Activated CD8-positive, alpha-beta memory T cell treated with anti-CD3 and anti-CD28 coated beads, Interleukin-2, amount 50 U/mL, for 24 hours (primary cell): ENCODE measurements around the gene ELAVL3.
"Not testable (repeated sequence)": the region's sequence is repeated elsewhere in the genome, so short reads cannot be mapped to it uniquely, and the experiment has no call there.

ENCODE experiments used
- DNase-seq: peaks from one replicate; pipeline ENCODE4 v3.0.0-alpha.2; 2020; ENCODE audit errors: extremely low read depth

The ELAVL3 gene

GRCh38 chr19:11458912-11459311, 21.9 kb downstream of the ELAVL3 start:
- DNase-seq: not testable (repeated sequence)

- no peak for DNase-seq
Observed at GRCh38 chr19:11458236-11458900, 22.5 kb downstream of the ELAVL3 start.

GRCh38 chr19:11457831-11458230, 23.0 kb downstream of the ELAVL3 start:
- no peak for DNase-seq

GRCh38 chr19:11457115-11457514, 23.7 kb downstream of the ELAVL3 start:
- DNase-seq: no peak

- DNase-seq: no peak
Observed at GRCh38 chr19:11456659-11457058, 24.2 kb downstream of the ELAVL3 start.

- DNase-seq: not testable (repeated sequence)
Observed at GRCh38 chr19:11455233-11455554, 25.7 kb downstream of the ELAVL3 start.

- DNase-seq: no peak
Observed at GRCh38 chr19:11453468-11454341, 27.1 kb downstream of the ELAVL3 start.

- no peak for DNase-seq
Observed at GRCh38 chr19:11452620-11453310, 28.1 kb downstream of the ELAVL3 start.

GRCh38 chr19:11451871-11452619, 28.8 kb downstream of the ELAVL3 start:
- no peak for DNase-seq

- DNase-seq: no peak
Observed at GRCh38 chr19:11451327-11451870, 29.4 kb downstream of the ELAVL3 start.

- DNase-seq: no peak
Observed at GRCh38 chr19:11450570-11451326, 30.1 kb downstream of the ELAVL3 start.

GRCh38 chr19:11448923-11449554, 31.8 kb downstream of the ELAVL3 start:
- DNase-seq: no peak

- no peak for DNase-seq
Observed at GRCh38 chr19:11448410-11448809, 32.4 kb downstream of the ELAVL3 start.

GRCh38 chr19:11447347-11448262, 33.2 kb downstream of the ELAVL3 start:
- DNase-seq: no peak

GRCh38 chr19:11446652-11447301, 34.1 kb downstream of the ELAVL3 start:
- no peak for DNase-seq

GRCh38 chr19:11446271-11446651, 34.6 kb downstream of the ELAVL3 start:
- DNase-seq: no peak

GRCh38 chr19:11445141-11445540, 35.7 kb downstream of the ELAVL3 start:
- DNase-seq: no peak

GRCh38 chr19:11444059-11444458, 36.8 kb downstream of the ELAVL3 start:
- no peak for DNase-seq

GRCh38 chr19:11437955-11438354, 42.9 kb downstream of the ELAVL3 start:
- DNase-seq: no peak
